GM19324 (cell line): ENCODE measurements around the gene CRYBG2.
"Not testable (repeated sequence)": the region's sequence is repeated elsewhere in the genome, so short reads cannot be mapped to it uniquely, and the experiment has no call there.

Source experiments
- ATAC-seq: cut with Tn5 transposase; IDR thresholded peaks from one replicate; pipeline ENCODE4 v1.9.1; 2021; ENCODE audit warnings: mild to moderate bottlenecking, moderate library complexity; ENCODE audit not compliant: unreplicated experiment, low FRiP score

CRYBG2 gene

DNA sequence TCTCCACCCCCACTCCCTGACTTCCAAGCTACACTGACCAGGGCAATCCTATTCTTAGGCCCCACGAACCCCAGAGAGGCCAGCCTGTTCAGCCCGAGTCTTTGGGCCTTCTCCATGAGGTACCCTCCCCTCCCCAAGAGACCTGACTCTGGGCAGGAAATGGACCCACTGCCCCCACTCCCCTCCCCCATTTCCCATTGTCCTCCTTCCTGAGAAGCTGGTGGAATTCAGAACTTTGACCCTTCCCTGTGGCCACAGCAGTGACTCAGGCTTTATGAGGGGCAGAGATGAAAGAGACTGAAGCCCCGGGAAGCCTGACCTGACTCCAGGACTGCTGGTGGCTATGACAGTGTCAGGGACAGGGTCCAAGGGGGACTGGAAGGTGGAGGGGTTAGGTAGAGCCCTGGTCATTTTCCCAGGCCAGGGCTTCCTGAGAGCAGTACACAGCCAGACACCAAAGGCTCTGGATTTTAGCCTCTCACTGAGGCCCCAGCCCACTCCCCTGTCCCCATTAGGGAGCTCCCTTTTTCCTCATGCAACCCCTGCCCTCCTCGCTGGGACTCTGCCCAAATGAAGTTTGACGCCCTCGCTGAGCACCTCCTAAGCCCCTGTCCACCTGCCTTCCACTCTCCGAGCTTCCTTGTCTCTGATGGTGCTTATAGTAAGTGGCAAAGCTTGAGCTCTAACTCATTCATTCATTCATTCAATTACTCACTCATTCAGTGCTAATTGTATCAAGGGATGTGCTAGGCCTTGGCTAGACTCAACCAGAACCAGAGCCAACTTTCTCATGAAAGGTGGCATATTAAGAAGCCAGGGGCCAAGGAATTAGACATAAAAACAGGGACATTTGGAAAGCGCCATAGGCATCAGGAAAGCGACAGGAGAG, 3.0 kb downstream of the CRYBG2 start:
- no peak for ATAC-seq

DNA sequence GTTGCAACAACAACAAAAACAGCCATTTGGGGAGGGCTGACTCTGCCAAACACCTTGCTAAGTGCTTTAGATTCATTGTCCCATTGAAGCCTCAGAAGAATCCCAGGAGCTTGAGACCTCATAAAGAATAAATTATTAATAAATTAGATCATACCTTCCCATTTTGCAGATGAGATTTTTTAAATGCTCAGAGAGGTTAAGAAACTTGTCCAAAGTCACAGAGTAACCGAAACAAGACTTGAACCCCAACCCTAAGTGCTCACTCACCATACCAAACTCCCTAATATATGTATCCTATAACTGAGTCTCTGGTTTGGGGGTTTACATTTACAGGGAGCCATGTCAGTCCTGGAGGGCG, 3.6 kb downstream of the CRYBG2 start:
- ATAC-seq: no peak

DNA sequence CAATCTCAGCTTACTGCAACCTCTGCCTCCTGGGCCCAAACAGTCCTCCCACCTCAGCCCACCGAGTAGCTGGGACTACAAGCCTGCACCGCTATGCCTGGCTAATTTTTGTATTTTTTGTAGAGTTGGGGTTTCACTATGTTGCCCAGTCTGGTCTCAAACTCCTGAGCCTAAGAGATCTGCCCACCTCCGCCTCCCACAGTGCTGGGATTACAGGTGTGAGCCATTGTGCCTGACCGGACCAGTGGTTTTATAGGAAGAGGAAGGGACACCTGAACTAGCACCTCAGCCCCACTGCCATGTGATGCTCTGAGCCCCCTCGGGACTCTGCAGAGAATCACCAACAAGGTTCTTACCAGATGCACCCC, 4.1 kb downstream of the CRYBG2 start:
- no peak for ATAC-seq

DNA sequence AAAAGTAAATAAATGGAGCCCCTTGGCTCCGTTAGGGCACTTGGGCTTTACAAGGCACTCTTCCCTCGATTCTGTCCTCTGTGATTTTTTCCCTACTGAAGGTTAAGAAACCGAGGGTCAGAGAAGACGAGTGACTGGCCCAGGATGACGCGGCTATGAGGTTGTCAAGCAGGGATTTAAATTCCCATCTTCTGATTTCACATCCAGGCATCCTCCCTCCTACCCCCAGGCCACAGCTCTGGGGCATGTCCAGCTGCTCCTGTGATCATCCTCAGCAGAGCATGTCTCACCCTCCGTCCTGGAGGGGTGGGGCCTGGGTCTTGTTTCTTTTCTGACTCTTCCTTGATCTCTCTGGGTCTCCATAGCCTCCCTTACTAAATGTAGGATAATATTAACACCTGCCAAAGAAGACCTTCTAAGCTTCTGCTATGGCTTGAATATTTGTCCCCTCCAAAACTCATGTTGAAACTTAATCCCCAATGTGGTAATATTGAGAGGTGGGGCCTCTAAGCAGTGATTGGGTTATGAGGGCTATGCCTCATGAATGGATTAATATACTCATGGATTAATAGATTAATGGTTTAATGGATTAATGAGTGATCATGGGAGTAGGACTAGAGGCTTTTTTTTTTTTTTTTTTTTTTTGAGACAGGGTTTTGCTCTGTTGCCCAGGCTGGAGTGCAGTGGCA, 4.6 kb downstream of the CRYBG2 start:
- ATAC-seq: no peak

DNA sequence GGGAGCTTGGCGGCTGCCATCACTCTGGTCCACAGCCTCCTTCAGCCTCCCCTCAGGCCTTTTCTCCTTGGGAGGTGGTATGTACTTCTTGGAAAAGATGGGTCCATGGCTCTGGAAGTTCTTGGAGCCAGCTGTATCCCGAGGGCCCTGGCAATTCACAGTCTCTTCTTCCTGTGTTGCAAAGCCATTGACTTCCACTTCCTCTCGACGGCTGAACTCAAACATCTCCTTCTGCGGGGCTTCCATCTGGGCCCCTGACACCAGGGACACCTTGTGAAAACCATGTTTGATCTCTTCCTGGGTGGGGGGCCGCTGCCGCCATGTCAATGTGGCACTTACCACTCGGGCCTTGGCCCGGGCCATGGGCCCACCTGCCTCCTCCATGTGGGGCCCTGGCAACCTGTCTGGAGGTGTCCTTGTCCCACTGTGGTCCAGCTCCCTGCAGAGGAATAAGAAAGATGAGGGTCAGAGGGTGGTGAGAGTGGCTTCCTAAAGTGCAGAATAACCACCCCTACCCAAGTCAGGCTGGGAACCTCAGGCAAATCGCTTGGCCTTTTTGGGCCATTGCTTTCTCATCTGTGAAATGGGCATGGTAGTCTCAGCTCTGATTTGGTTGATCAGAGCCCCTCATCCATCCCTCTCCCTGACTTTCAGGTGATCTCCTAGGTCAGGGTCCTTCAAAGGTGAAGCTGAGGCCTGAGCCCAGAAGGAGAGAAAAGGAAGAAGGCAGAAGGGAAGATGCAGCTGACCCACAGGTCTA, 7.5 kb downstream of the CRYBG2 start:
- no peak for ATAC-seq

DNA sequence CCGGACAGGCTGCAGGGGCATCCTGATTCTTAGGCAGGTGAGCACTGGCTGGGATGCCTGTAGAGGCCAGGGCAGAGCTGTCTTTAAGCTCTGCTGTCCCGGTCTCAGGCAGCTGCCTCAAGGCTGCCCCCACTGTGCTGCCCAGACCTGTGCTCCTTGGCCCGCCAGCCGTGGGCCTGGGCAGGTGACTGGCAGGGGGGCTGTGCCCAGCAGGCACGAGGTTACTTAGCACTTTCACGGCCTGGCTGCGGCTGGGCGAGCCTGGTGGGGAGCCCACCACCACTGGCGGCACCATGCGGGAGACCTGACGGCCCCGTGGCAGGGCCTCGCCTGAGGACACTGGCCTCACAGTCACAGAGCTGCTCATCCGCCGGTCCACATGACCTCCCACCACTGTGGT, 8.2 kb downstream of the CRYBG2 start:
- ATAC-seq: no peak

DNA sequence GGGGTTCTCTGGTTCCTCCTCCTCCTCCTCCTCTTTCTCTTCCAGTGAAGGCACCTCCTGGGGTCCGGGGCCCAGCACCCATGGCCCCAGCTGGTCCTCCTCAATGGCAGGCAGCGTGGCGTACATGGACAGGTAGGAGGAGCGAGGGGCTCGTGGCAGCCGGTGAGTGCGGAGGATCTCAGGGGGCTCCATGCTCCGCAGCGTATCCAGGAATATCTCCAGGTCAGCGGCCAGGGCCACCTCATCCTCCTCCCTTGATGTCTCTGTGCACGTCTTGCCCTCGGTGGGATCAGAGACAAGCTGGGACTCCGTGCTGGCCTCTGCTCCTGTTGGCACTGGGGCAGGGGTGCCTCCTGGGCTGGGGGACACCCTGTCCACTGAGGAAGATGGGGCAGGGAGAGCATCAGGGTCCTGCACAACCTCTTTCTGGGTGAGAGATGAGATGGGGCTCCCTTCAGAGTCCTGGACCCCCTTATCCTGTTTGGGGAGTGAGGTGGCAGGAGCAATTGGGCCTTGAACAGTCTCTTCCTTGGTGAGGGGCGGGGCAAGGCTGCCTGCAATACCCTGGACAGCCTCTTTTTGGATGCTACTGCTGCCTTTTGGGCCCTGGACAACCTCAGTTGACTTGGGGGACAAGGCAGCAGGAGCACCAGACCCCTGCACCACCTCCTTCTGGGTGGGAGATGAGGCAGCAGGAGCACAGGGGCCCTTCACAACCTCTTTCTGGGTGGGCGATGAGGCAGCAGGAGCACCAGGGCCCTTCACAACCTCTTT, 9.6 kb downstream of the CRYBG2 start:
- no peak for ATAC-seq

DNA sequence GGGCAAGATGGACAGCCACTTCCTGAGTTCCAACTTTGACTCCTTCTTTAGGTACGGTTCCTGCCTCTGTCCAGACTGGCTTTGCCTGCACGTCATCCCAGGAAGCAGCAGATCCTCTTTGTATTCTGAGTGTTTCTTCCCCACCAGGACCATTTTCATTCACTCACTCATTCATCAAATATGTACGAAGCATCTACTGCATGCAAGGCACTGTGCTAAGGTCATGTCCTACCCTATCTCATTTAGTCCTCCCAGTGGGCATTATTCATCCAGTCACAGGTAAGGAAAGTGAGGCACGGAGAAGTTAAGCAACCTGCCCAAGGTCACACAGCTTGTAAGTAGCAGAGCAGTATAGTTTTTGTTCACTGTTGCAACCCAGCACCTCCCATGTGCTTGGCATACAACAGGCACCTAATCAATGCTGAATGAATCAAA, 13.9 kb downstream of the CRYBG2 start:
- no peak for ATAC-seq

DNA sequence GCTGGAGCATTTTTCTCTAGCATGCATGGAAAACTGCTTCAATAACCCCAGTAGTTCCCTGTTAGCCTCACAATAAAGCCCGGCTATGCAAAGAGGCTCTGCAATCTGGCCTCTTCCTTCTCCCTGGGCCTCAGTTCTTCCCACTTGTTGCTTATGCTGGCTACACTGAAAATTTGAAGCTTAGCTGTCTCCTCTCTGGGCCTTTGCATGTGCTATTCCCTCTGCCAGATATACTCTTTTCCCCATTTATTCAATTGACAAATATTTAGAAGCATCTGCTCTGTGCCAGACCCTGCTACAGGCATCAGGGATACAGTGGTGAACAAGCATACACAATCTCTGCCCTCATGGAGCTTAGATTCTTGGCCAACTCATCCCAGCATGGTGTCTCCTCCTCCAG, 15.3 kb downstream of the CRYBG2 start:
- ATAC-seq: no peak

DNA sequence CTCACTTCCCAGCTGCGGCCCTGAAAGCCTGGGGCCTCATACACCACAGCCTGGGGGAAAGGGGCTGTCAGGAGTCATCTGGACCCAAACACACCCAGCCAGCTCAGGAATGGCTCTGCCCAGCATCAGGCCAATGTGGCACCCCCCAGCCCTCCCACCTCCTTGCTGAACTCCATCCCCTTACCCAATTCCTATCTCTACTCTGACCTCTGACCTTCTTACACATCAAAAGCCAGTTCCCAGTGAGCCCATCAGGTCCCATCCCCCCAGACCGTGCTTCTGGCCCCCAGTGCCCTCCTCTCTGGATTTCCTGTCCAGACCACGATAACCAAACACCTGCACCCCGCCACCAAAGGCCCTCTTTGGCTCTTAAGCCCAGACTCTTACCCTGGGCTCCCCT, 16.3 kb downstream of the CRYBG2 start:
- no peak for ATAC-seq

DNA sequence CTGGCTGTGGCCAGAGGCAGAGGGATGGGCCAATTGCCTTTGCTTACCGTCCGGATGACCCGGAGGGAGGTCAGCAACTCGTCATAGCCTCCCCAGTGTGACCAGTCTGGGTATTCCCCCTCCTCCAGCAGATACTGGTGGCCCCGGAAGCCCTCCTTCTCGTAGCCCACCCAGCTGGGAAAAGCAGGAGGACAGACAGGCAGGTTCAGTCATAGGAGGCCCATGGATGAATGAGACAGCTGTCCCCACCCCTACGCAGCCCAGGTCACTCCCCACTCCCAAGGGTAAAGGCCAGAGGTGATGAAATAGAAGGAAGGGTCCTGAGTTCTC, 16.8 kb downstream of the CRYBG2 start:
- ATAC-seq: no peak

DNA sequence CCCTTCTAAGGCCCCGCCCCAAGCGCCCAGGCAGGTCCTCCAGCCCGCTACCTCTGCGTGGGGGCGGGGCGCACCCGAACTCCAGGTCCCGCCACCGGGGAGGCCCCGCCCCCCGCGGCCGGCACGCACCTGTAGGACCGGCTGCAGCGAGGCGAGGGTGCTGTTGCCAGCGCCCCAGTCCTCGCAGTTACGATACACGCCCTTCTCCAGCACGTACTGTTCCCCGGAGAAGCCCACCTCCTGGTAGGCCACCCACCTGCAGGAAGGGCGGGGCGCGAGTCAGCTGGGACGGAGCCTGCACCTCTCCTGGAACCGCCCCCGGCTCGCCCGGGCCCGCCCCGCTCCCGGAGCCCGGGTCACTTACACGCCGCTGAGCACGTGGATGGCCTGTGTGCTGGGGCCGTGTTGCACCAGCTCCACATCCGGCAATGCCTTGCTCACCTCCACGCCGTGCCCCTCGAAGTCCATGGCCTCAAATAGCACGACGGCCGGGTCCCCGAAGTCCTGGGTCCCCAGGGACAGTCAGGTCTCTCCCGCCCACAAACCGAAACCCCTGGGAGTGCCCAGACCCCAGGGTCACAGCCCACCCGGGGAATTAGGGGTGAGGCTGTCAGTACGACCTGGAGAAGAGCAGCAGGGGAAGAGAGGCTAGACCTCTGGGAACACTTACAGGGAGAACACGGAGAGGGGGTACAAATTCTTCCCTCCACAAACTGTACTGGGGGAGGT, 17.3 kb downstream of the CRYBG2 start:
- ATAC-seq: peak; percentile 61

DNA sequence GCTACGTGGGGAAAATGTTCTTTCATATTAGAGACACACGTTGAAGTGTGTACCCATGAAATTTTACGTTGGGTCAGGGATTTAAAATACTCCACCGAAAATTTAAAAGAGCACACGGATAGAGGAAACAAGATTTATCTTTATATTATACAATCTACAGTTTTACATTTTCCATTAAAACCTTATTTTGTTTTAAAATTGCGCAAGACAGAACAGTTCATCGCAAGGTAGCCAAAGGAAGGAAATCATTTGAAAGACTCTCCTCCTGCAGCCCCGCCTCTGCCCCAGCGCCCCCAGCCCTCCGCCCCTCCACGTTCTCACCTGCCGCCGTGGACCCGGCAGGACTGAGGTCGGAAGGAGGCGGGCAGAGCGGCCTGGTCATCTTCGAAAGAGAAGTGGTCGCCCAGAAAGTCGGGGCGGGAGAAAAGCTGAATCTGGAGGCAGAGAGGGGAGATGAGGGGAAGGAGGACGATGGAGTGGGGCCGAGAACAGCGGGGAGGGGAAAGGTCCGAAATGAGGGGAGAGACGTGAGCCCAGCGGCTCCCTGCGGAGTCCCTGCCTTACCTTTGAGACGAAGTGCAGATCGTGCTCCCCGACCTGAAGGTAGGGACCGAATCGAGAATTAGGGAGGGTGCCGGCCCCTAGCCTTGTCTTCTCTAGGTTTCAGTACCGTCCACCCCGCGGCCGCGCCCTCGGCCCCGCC, 18.0 kb downstream of the CRYBG2 start:
- ATAC-seq: no peak

DNA sequence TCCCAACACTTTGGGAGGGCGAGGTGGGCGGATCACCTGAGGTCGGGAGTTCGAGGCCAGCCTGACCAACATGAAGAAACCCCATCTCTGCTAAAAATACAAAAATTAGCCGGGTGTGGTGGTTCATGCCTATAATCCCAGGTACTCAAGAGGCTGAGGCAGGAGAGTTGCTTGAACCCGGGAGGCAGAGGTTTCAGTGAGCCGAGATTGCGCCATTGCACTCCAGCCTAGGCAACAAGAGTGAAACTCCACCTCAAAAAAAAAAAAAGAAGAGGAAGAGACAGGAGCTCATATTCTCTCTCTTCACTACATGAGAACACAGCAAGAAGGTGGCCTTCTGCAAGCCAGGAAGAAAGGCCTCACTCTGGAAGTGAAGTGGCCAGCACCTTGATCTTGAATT, 20.6 kb downstream of the CRYBG2 start:
- ATAC-seq: not testable (repeated sequence)

DNA sequence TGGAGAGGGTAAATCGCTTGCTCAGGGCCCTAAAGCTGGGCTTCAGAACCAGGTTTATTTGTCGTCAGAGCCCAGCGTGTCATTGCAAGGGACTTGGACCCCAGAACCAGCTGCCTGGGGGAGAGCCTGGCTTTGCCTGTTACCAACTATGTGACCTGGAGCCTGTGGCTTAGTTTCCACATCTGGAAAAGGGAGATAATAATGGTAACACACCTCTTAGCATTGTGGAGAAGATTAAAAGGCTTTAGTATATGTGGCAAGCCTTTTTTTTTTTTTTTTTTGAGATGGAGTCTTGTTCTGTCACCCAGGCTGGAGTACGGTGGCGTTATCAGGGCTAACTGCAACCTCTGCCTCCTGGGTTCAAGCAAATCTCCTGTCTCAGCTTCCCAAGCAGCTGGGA, 23.7 kb downstream of the CRYBG2 start:
- no peak for ATAC-seq

DNA sequence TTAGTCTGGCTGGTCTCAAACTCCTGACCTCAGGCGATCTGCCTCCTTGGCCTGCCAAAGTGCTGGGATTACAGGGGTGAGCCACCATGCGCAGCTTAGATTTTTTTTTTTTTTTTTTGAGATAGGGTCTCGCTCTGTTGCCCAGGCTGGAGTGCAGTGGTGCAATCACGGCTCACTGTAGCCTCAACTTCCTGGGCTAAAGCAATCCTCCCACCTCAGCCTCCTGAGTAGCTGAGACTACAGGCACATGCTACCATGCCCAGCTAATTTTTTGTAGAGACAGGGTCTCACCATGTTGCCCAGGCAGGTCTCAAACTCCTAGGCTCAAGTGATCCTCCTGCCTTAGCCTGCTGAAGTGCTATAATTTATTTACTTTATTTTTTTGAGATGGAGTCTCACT, 24.6 kb downstream of the CRYBG2 start:
- not testable (repeated sequence) for ATAC-seq

DNA sequence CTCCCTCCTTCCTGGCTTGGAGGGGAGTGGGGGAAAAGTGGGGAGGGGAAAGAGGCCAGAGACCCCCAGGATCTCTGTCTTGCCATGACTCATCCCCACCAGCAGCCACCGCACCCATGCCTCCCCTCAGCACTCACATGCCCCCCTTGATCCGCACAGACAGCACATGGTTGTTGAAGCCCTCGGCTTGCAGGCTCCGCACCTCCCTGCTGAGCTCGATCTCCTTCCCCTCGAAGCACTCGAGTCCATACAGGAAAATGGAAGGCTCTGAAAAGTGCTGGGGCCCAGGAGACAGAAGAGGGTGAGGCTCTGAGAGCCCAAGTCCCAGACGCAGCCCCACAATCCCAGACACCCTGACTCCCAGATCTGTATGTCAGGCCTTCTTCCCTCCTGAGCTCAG, 25.3 kb downstream of the CRYBG2 start:
- no peak for ATAC-seq

DNA sequence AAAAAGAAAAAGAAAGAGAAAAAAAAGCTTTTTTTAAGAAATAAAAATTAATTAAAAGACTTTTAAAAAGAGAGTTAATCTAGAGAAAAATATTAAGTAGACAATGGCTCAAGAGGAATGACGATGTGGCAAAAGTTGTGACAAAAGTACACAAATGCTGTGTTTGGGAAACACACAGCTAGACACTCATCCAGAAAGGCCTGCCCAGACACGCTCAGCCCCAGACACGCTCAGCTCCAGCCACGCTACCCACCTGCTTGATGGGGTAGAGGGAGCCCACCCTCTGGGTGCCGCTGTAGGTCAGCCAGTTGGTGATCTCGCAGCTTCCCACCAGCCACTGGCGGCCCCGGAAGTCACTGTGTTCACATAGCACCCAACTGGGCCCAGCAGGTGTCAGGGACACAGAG, 26.0 kb downstream of the CRYBG2 start:
- ATAC-seq: no peak

DNA sequence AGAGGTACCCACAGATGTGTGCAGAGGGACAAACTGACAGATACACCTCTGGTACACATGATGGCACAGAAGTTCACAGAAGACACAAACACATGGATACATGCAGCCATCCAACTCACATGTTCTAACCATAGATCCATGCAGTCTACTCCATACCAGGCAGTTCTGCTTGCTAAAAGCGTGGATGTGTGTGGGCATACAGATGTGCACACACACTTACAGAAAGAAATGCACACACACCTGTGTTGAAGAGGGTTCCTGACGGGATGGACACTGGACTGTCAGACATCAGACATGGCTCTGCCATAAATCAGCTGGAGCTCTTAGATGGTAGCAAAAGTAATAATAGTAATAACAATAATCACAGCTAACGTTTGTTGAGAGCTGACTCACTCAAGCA, 29.4 kb downstream of the CRYBG2 start:
- no peak for ATAC-seq

DNA sequence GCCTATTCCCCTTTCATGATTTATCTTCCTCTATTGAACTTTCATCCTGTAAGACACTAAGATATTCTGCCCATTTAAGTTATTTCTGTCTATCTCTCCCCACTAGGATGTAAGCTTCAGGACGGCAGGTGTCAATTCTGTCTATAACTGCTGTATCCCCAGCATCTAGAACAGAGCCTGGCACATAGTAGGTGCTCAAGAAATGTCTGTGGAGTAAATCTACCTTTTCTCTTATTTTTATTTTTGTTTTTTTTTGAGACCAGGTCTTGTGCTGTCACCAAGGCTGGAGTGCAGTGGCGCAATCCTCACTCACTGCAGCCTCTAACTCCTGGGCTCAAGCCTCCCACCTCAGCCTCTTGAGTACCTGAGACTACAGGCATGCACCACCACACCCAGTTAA, 30.5 kb downstream of the CRYBG2 start:
- ATAC-seq: no peak
